ENCODE results near the gene EIF2S2.

GRCh38 chr20:34069341-34070078, 42.5 kb downstream of the EIF2S2 start:
- TF ChIP-seq, protein P1, sequence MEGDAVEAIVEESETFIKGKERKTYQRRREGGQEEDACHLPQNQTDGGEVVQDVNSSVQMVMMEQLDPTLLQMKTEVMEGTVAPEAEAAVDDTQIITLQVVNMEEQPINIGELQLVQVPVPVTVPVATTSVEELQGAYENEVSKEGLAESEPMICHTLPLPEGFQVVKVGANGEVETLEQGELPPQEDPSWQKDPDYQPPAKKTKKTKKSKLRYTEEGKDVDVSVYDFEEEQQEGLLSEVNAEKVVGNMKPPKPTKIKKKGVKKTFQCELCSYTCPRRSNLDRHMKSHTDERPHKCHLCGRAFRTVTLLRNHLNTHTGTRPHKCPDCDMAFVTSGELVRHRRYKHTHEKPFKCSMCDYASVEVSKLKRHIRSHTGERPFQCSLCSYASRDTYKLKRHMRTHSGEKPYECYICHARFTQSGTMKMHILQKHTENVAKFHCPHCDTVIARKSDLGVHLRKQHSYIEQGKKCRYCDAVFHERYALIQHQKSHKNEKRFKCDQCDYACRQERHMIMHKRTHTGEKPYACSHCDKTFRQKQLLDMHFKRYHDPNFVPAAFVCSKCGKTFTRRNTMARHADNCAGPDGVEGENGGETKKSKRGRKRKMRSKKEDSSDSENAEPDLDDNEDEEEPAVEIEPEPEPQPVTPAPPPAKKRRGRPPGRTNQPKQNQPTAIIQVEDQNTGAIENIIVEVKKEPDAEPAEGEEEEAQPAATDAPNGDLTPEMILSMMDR (IDR thresholded peaks at IDR 0.05) = peak; percentile 73 to 92 (median 86)
- no peak for TF ChIP-seq POLR2A (IDR thresholded peaks at IDR 0.05)
